C4-2B (cell line): ENCODE results near the gene ZFYVE19.

Experiments used
- ZFX ChIP-seq: fragments of 450-650 bp; IDR thresholded peaks from 2 replicates; pipeline ENCODE4 v1.6.1; 2017
- TF ChIP-seq, protein P1 (sequence below): fragments of 450-650 bp; conservative IDR thresholded peaks from 2 replicates; pipeline ENCODE4 v1.5.1; 2017; ENCODE audit warnings: mild to moderate bottlenecking

DNA sequence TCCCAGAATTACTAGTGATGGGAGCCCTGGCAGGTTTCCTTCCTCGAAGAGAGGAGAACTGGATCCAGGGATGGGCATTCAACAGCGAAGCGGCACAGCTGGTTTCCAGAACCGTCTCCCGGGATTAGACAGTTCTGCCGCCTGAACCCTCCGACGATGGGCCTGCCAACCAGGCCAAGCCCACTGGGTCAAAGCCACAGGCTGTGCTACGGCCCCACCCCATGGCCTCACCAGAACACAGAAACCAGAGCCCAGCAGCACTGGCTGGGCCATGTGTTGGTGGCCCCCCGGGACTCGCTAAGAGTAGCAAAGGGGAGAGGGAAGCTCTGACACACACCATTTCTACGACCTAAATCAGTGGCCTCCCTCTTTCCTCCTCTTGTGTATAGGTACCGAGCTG is 34.9 kb upstream of the ZFYVE19 start:
- TF ChIP-seq ZFX = no peak
- TF ChIP-seq, protein P1, sequence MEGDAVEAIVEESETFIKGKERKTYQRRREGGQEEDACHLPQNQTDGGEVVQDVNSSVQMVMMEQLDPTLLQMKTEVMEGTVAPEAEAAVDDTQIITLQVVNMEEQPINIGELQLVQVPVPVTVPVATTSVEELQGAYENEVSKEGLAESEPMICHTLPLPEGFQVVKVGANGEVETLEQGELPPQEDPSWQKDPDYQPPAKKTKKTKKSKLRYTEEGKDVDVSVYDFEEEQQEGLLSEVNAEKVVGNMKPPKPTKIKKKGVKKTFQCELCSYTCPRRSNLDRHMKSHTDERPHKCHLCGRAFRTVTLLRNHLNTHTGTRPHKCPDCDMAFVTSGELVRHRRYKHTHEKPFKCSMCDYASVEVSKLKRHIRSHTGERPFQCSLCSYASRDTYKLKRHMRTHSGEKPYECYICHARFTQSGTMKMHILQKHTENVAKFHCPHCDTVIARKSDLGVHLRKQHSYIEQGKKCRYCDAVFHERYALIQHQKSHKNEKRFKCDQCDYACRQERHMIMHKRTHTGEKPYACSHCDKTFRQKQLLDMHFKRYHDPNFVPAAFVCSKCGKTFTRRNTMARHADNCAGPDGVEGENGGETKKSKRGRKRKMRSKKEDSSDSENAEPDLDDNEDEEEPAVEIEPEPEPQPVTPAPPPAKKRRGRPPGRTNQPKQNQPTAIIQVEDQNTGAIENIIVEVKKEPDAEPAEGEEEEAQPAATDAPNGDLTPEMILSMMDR = no peak
